HK-2 (cell line): Measurements from ENCODE around the gene RAB5IF.
"Not testable (repeated sequence)": the region's sequence is repeated elsewhere in the genome, so short reads cannot be mapped to it uniquely, and the experiment has no call there.

Experiments
- DNase-seq: peaks from one replicate; pipeline ENCODE4 v3.0.0-alpha.2; 2018; ENCODE audit not compliant: unreplicated experiment

Gene RAB5IF, protein sequence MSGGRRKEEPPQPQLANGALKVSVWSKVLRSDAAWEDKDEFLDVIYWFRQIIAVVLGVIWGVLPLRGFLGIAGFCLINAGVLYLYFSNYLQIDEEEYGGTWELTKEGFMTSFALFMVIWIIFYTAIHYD

DNA sequence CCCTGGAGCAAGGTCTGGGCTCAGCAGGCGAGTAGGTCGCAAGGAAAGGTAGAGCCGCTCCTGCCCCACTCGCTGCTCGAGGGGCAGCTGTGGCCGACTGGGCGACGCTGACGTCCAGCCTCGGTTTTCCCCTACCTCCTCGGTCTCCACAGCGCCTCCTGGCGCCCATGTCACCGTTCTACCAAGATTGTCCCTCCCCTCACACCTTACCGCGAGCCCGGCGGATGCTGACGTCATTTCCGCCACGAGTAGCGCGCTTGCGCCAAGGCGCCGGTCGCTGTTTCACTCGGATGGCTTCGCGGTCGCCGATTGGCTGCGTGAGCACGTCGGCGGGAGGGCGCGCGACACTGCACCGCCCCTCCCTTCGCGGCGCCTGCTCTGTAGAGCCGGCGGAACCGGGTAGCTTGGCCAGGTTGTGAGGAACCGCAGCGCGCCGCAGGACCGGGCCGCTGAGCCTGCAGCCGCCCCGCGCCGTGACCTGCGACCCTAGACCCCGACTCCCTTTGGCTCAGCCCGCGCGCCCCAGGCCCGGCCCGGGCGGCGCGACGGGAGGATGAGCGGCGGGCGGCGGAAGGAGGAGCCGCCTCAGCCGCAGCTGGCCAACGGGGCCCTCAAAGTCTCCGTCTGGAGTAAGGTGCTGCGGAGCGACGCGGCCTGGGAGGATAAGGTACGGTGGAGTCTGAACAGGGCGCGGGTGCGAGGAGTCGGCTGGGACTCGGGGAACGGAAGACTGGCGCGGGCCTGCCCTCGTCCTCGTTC is at the start of gene RAB5IF:
Gene RAB5IF (plus strand): TSS at position 381 of the 759 bp plus-strand sequence. CDS start 173 bp downstream, at position 554.
- DNase-seq: peak; percentile 100

DNA sequence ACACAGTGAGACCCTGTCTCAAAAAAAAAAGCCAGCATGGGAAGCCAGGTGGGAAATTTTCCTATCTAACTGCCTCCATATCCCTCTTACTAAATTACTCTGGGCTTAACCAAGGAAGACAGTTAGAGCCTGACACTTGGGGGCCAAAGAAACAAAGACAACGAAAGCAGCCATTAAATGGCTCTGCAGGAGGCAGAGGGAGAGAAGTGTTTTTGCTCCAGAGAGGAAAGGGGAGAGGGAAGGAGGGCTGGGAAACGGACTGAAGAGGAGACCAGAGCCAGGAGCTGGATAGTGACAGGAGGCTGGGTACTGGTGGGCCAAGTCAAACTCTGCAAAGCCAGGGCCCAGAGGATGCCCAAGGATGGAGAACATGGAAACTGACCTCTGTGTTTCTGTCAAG is 42.9 kb upstream of the RAB5IF start:
- no peak for DNase-seq

DNA sequence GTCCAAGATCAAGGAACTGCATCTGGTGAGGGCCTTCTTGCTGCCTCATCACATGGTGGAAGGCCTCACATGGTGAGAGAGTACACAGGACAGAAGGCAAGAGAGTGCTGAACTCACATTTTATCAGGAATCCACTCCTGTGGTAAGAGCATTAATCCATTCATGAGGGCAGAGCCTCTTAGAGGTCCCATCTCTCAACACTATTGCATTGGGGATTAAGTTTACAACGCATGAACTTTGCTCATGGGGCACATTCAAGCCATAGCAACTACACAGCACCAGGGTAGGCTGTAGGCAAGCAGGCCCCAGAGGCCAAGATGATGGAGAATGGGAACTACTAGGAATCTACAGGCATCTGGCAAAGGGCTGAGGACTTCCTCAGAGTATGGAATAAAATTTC is 42.2 kb upstream of the RAB5IF start:
- DNase-seq: no peak

DNA sequence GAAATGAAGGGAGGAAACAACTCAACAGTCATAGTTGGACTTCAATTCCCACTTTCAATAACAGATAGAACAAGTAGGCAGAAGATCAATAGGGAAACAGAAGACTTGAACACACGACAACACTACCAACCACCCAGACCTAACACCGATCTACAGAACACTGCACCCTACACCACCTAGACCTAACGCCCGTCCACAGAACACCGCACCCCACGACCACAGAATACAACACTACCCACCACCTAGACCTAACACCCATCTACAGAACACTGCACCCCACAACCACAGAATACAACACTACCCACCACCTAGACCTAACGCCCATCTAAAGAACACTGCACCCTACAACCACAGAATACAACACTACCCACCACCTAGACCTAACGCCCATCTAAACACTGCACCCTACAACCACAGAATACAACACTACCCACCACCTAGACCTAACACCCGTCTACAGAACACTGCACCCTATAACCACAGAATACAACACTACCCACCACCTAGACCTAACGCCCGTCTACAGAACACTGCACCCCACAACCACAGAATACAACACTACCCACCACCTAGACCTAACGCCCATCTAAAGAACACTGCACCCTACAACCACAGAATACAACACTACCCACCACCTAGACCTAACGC is 41.4 kb upstream of the RAB5IF start:
- not testable (repeated sequence) for DNase-seq

DNA sequence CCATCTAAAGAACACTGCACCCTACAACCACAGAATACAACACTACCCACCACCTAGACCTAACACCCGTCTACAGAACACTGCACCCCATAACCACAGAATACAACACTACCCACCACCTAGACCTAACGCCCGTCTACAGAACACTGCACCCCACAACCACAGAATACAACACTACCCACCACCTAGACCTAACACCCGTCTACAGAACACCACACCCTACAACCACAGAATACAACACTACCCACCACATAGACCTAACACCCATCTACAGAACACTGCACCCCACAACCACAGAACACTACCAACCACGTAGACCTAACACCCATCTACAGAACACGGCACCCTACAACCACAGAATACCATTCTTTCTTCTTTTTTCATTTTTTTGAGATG is 40.9 kb upstream of the RAB5IF start:
- not testable (repeated sequence) for DNase-seq

DNA sequence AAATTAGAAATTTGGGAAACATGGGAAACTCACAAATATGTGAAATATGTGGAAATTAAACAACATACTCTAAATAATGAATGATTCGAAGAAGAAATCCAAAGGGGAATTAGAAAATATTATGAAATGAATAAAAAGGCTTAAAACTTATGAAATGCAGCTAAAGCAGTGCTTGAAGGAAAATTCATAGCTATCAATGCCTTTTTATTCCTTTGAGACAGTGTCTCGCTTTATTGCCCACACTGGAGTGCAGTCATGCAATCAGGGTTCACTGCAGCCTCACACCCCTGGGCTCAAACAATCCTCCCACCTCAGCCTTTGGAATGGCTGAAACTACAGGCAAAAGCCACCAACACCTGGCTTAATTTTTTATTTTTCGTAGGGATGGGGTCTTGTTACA is 40.1 kb upstream of the RAB5IF start:
- no peak for DNase-seq

DNA sequence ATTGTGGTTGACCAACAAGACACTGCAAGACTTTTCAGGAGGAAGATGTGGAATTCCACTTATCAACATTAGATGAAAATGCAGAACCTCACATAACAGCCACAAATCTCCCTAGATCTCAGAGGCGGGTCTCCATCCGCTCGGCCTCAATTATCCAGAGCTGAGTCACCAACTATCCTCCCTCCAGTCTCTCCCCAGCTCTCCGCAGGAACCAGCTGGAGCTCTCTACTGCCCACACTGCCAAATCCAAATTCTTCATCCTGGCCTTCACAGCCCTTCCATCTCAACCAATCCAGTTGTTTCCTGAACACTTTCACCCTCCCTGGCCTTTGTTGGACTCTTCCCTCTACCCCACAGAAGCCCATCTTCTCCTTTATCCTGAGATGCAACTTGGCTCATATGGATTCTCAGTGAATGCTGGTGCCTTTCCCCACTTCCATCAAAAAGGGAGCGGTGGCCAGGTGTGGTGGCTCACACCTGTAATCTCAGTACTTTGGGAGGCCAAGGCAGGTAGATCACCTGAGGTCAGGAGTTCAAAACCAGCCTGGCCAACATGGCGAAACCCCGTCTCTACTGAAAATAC is 35.6 kb upstream of the RAB5IF start:
- no peak for DNase-seq

DNA sequence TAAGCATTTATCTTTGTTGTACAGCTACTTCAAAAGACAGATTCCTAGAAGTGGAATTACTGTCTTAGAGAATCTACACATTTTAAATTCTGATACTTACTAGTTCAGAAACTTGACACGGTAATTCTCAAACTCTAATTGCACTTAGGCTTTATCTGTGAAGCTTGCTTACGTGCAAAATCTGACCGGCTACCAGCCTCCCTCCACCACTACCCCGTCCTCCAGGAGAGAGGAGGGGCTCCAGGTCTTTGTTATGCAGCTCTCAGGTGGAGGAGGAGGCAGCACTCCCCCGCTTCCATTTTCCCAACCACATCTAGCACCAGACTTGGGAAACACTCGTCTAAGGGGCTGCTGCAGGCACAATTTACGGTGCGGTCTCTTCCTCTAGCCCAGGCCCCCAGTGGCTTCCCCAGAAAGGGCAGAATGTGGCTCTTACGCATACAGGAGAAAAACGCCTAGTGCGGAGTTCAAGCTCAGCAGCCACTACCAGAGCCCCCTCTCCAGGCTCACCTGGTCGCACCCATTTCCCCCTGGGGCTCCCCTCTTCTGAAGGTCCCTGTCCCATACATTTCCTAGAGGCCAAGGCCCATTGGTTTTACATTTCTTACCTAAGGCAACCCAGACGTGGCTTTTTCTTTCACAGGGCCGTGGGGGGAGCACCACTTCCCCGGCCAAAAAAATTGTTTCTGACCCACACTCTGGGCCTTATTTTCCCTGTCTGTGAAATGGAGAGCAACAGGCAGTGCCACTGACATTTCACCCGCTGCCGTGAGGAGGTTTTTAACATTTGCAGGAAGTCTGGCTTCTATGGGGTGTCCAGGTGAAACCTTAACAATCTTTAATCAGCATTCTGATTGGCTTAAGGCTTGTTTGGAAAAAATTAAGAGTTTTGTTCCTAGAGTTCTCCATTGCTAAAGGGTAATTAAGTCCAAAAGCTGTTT is 33.7 kb upstream of the RAB5IF start:
- DNase-seq: no peak

DNA sequence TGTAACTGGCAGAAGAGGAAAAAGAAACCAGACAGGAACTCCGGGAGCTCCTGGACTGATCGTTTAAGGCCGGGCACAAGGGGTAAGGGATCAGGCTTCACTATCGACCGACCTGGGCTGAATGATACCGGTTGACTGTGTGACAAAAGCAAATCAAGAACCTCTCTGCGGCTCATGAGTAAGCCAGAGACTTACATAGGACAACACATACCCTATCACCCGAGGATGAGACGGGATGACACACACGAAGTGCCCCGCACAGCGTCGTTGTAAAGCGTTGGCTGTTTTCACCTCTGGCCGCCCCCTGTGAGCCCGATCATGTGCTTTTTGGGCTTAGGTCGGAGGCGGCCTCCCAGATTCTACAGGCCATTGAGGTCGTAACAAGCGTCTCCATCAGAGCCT is 32.9 kb upstream of the RAB5IF start:
- DNase-seq: peak; percentile 49

DNA sequence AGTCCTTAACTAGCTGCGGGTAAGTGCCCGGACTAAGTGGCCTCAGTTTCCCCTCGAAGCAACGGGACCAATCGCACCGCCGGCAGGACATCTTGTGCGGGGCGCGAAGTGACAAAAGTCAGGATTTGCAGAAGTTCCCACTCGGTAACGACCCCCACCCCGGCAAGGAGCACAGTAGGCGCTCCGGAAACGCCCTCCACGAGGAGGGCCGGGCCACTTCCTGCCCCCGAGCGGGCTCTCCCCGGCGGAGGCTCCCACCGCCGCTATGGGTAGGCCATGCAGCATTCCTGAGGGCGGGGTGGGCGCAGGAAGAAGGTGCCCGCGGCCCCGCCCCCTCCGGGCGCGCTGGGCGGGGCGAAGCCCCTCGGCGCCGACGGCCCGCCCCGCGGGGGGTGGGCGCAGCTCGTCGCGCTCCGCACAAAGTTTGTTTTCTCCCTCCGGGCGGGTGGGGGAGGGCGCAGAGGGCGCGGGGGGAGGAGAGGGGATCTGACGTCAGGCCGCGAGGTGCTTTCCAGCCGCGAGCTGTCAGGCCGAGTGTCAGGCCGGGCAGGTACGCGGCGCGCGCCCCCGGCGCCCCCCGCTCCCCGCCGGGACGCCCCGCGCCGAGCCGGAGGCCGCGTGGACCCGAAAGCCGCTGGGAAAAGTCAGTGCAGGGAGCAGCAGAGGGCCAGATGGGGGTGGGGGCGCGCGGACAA is 32.3 kb upstream of the RAB5IF start, which contains the start of gene TGIF2:
Gene TGIF2 (plus strand): TSS at position 495 of the 695 bp plus-strand sequence. CDS start 5,178 bp downstream, outside the sequence.
- DNase-seq: peak; percentile 96

DNA sequence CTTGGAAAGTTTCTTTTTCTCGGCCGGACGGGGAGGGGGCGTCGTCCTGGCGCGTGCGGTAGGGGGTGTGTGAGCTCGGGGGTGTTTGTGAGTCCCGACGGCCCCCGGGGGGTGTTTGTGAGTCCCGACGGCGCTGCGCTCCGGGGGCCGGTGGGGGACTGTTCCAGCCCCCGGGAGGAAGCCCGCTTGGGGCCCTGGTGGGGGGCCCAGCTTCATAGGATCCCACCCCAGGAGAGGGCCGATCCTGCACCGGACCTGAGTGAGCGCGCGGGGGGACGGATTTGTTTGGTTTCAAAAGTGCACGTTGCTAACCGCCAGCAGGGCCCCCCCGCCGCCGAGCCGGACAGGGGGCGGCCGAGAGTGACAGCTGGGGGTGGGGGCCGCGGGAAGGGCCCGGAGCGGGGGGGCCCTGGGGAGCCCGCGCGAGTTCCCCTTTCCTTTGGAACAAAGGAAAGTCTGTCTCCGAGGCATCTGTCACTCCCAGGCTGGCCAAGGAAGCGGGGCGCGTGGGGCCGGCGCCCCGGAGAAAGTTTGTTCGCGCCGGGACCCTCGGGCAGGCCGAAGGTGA is 31.7 kb upstream of the RAB5IF start:
- DNase-seq: peak; percentile 39

DNA sequence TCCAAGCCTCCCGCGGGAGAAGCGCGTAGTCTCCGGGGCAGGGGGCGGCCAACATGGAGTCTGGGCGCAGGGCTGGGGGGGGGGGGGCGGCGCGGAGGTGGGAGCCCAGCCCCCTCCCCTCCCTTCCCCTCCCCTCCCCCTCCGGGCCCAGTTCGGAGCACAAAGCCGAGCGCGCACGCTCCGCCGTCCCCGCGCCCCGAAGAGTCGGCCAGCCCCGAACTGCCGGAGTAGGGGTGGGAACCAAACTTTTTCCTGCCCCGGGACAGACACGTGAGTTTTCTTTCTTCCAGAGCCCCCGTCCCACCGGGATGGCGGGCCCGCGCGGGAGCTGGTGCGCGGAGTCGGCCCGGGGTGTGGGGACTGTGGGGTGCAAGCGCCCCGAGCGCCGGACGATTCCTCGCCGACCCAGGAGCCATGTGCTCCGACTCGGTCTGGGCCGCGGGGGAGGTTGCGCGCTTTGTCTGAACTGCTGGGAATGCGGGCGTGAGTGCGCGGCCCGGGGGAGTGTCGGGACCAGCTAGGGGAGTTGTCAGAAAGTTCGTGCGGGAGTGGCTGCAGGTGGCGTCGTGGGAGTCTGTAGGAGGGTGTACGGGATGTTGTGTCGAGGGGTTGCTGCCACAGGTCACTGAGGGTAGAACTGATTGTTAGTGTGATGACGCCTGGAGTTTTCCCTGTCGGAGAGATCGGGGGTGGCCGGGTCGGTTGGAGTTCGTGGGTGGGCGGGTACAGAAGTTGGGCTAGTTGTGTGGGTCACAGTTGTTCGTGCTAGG is 31.0 kb upstream of the RAB5IF start:
- peak; percentile 79 for DNase-seq

DNA sequence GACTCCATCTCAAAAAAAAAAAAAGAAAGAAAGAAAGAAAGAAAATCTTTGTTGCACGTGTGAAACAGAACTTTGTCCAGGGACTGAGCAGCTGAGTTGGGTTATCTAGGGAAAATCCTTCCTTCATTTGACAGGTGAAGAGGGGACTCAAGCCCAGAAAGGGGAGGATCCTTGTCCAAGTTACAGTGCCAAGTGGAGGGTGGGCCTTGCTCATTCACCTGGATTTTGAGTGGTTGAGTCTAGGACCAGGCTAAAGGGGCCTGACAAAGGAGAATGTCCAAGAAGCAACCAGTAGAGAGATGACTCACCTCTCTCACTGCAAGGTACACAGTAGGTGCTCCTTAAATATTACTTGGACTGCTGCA is 29.5 kb upstream of the RAB5IF start:
- no peak for DNase-seq

DNA sequence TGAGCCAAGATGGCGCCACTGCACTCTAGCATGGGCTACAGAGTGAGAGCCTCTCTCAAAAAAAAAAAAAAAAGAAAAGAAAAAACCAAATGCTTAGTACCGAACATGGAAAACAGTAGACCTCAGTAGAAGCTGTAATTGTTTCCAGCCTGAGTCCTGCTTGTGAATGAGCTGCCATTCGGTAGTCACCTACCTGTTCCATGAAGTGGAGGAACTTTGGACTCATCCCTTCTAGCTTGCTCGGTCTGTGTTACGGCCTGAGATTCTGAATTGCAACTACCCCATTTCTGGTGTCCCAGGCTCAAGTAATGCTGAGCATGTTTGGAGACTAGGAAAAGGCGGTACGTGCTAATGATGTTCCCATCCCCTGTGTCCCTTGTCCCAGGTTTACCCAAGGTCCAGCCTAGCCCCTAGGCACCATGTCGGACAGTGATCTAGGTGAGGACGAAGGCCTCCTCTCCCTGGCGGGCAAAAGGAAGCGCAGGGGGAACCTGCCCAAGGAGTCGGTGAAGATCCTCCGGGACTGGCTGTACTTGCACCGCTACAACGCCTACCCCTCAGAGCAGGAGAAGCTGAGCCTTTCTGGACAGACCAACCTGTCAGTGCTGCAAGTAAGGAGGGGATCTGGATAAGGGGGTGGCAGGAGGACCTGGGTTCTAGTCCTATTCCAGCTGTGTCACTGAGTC is 27.1 kb upstream of the RAB5IF start:
- no peak for DNase-seq

DNA sequence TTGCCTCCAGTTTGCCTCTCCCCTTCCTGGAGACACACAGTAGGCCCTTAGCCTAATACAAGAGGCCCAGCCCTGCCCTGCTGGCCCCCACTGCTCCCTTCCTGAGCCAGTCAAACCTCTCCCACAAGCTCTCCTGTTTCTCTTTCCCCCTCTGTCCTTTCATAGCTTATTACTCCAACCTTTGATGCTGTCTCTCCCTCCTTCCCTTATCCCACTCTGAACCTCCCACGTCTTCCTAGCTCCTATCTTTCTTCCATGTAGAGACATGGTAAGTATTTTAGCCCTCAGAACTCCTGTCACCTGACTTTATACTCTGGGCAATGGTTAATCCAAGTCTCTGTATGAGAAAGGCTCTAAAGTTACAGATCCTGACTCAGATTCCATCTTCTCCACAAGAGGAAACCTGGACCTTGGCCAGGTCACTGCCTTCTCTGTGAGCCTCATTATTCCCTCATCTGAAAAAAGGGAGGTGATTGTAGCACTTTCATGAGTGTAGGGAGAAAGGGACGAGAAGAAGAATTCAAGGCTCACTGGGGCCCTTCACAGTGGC is 25.5 kb upstream of the RAB5IF start:
- peak; percentile 65 for DNase-seq

DNA sequence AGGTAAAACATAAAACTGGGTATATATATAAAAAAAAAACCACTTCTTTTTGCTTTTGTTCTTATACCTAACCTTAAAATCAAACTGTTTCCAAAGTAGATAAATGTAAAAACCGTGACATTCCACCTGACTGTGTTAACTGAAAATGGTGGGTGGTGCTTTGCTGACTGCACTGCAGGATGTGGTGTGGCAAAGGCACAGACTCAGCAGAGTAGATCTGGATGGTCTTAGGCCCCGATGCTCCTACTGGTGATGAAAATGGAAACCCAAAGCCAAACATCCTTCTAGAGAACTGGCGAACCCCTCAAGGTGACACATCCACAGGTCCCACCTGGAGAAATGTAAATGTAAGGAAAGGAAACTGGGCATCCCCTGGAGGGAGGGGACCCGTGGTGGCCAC is 23.3 kb upstream of the RAB5IF start:
- DNase-seq: no peak

DNA sequence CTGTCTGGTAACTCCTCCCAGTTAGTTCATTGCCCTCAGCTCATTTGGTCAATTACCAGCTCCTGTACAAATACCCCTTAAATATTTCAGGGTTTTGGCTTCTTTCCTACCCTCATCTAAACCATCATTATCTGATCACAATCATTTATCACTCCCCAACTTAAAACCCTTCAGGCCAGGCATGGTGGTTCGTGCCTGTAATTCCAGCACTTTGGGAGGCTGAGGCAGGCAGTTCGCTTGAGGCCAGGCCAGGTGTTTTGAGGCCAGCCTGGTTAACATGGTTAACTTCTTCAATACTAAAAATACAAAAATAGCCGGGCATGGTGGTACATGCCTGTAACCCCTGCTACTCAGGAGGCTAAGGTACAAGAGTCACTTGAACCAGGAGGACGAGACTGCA is 22.8 kb upstream of the RAB5IF start:
- DNase-seq: no peak

DNA sequence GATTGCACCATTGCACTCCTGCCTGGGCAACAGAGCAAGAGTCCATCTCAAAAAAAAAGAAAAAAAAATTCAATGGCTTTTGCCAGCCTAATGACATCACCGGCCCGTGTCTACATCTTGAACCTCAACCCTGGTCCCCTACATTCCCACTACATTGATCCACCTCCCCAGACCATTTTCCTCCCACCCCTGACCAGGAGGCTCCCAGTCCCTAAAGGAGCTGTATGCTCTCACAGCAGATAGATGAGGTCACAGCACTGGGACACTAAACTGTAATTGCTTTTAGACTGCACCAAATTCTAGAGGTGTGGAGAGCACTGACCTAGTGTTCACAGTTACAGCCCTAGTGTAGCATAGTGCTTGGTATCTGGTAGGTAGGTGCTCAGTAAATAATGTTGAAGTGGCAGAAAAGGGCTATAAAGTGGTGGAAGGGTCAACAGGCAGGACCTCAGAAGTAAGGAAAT is 21.5 kb upstream of the RAB5IF start:
- no peak for DNase-seq
